Measurements from ENCODE around the gene RPS19.

The RPS19 gene

GRCh38 chr19:41853344-41853743 lies 6.7 kb upstream of the RPS19 start:
- in situ Hi-C loops (cut with HindIII; ENCODE audit: low pct_ligation_motif_present, low pct_unique_long_range_greater_than_20kb, low sequenced_read_pairs) = no loop called here

GRCh38 chr19:41853768-41854167 lies 6.3 kb upstream of the RPS19 start:
- in situ Hi-C loops (cut with HindIII; ENCODE audit: low pct_ligation_motif_present, low pct_unique_long_range_greater_than_20kb, low sequenced_read_pairs) = no loop called here
- no peak for DNase-seq

More at GRCh38 chr19:41853344-41853743, 6.7 kb upstream of the RPS19 start:
- DNase-seq = no peak

- in situ Hi-C loops (cut with HindIII; ENCODE audit: low pct_ligation_motif_present, low pct_unique_long_range_greater_than_20kb, low sequenced_read_pairs) = no loop called here
- DNase-seq = no peak
Observed at GRCh38 chr19:41859213-41859617, 840 bp upstream of the RPS19 start.

- in situ Hi-C loops (cut with HindIII; ENCODE audit: low pct_ligation_motif_present, low pct_unique_long_range_greater_than_20kb, low sequenced_read_pairs) = no loop called here
- DNase-seq = no peak
Observed at GRCh38 chr19:41860419-41861115, 512 bp downstream of the RPS19 start.

- DNase-seq = no peak
- in situ Hi-C loops (cut with HindIII; ENCODE audit: low pct_ligation_motif_present, low pct_unique_long_range_greater_than_20kb, low sequenced_read_pairs) = no loop called here
Observed at GRCh38 chr19:41861116-41861768, 1.2 kb downstream of the RPS19 start.

- in situ Hi-C loops (cut with HindIII; ENCODE audit: low pct_ligation_motif_present, low pct_unique_long_range_greater_than_20kb, low sequenced_read_pairs) = no loop called here
- no peak for DNase-seq
Observed at GRCh38 chr19:41861846-41862245, 1.8 kb downstream of the RPS19 start.

- in situ Hi-C loops (cut with HindIII; ENCODE audit: low pct_ligation_motif_present, low pct_unique_long_range_greater_than_20kb, low sequenced_read_pairs) = no loop called here
- DNase-seq = no peak
Observed at GRCh38 chr19:41862445-41862986, 2.5 kb downstream of the RPS19 start.

GRCh38 chr19:41863209-41863931 lies 3.3 kb downstream of the RPS19 start:
- no peak for DNase-seq
- in situ Hi-C loops (cut with HindIII; ENCODE audit: low pct_ligation_motif_present, low pct_unique_long_range_greater_than_20kb, low sequenced_read_pairs) = no loop called here

- no peak for DNase-seq
- in situ Hi-C loops (cut with HindIII; ENCODE audit: low pct_ligation_motif_present, low pct_unique_long_range_greater_than_20kb, low sequenced_read_pairs) = no loop called here
Observed at GRCh38 chr19:41864374-41864773, 4.3 kb downstream of the RPS19 start.

- in situ Hi-C loops (cut with HindIII; ENCODE audit: low pct_ligation_motif_present, low pct_unique_long_range_greater_than_20kb, low sequenced_read_pairs) = no loop called here
- no peak for DNase-seq
Observed at GRCh38 chr19:41866284-41866683, 6.2 kb downstream of the RPS19 start.

GRCh38 chr19:41868120-41868988 lies 8.3 kb downstream of the RPS19 start:
- no peak for DNase-seq
- in situ Hi-C loops (cut with HindIII; ENCODE audit: low pct_ligation_motif_present, low pct_unique_long_range_greater_than_20kb, low sequenced_read_pairs) = no loop called here

- no peak for DNase-seq
- in situ Hi-C loops (cut with HindIII; ENCODE audit: low pct_ligation_motif_present, low pct_unique_long_range_greater_than_20kb, low sequenced_read_pairs) = no loop called here
Observed at GRCh38 chr19:41868989-41869300, 8.9 kb downstream of the RPS19 start.

- DNase-seq = no peak
- in situ Hi-C loops (cut with HindIII; ENCODE audit: low pct_ligation_motif_present, low pct_unique_long_range_greater_than_20kb, low sequenced_read_pairs) = no loop called here
Observed at GRCh38 chr19:41869374-41869955, 9.4 kb downstream of the RPS19 start.

GRCh38 chr19:41870401-41870873 lies 10.4 kb downstream of the RPS19 start:
- in situ Hi-C loops (cut with HindIII; ENCODE audit: low pct_ligation_motif_present, low pct_unique_long_range_greater_than_20kb, low sequenced_read_pairs) = no loop called here
- peak; percentile 67 for DNase-seq

GRCh38 chr19:41871573-41872383 lies 11.7 kb downstream of the RPS19 start:
- DNase-seq = no peak
- in situ Hi-C loops (cut with HindIII; ENCODE audit: low pct_ligation_motif_present, low pct_unique_long_range_greater_than_20kb, low sequenced_read_pairs) = no loop called here

- in situ Hi-C loops (cut with HindIII; ENCODE audit: low pct_ligation_motif_present, low pct_unique_long_range_greater_than_20kb, low sequenced_read_pairs) = no loop called here
- DNase-seq = no peak
Observed at GRCh38 chr19:41872384-41872774, 12.3 kb downstream of the RPS19 start.

- DNase-seq = peak; percentile 71
- in situ Hi-C loops (cut with HindIII; ENCODE audit: low pct_ligation_motif_present, low pct_unique_long_range_greater_than_20kb, low sequenced_read_pairs) = no loop called here
Observed at GRCh38 chr19:41872775-41873647, 13.0 kb downstream of the RPS19 start.
